NB4 (cell line): ENCODE results near the gene KCNK4.

Experiments
- DNase-seq: peaks from one replicate; pipeline ENCODE4 v3.0.0; 2010; ENCODE audit warnings: low read depth
- H3K4me3 ChIP-seq: one replicate; pipeline ENCODE4 v1.5.1; 2011; ENCODE audit warnings: mild to moderate bottlenecking, low read depth, low read length, moderate library complexity
- CTCF ChIP-seq: IDR thresholded peaks from one replicate; pipeline ENCODE4 v1.5.1; 2012; ENCODE audit warnings: low read depth, low read length
- MAX ChIP-seq: IDR thresholded peaks from 2 replicates; pipeline ENCODE4 v1.6.1; 2011; ENCODE audit warnings: low read depth, low read length
- MYC ChIP-seq: IDR thresholded peaks from 2 replicates; pipeline ENCODE4 v1.6.1; 2011; ENCODE audit warnings: low read depth, low read length
- POLR2A ChIP-seq: IDR thresholded peaks from 2 replicates; pipeline ENCODE4 v1.6.1; 2011; ENCODE audit warnings: mild to moderate bottlenecking; ENCODE audit not compliant: insufficient read length; ENCODE audit errors: extremely low read depth

The KCNK4 gene

GRCh38 chr11:64284048-64284961 lies 6.8 kb upstream of the KCNK4 start, which contains the start of gene BAD:
Gene BAD, minus strand, starts transcription at chr11:64284665. Its CDS starts 297 bp downstream, at chr11:64284368.
- DNase-seq = peak; percentile 94
- H3K4me3 ChIP-seq = peak within 1 kb of the TSS; percentile 72
- peak; percentile 7; the same call in 1 of the 2 replicates for TF ChIP-seq MYC
- no peak for TF ChIP-seq MAX
- TF ChIP-seq POLR2A = peak; percentile 56

- peak within 1 kb of the TSS; percentile 72 for H3K4me3 ChIP-seq
- TF ChIP-seq MAX (no peak), CTCF (no peak), MYC (no peak; the same call in 1 of the 2 replicates), POLR2A (peak; percentile 41)
- peak; percentile 84 for DNase-seq
Observed at GRCh38 chr11:64284962-64285884, 5.9 kb upstream of the KCNK4 start, which contains the start of gene GPR137. Gene GPR137, plus strand, starts transcription at chr11:64285848. Its CDS starts 677 bp downstream, at chr11:64286525.

GRCh38 chr11:64285885-64286800 lies 5.0 kb upstream of the KCNK4 start:
- DNase-seq = peak; percentile 42
- TF ChIP-seq MYC = no peak
- no peak for TF ChIP-seq MAX
- TF ChIP-seq POLR2A = no peak
- TF ChIP-seq CTCF = peak; percentile 15
- peak overlapping the region; percentile 42 for H3K4me3 ChIP-seq

- no peak overlapping the region for H3K4me3 ChIP-seq
- DNase-seq = no peak
- TF ChIP-seq POLR2A (no peak), MYC (no peak), MAX (no peak), CTCF (no peak)
Observed at GRCh38 chr11:64286801-64287159, 4.3 kb upstream of the KCNK4 start.

GRCh38 chr11:64287676-64288352 lies 3.3 kb upstream of the KCNK4 start:
- DNase-seq = no peak
- no peak overlapping the region for H3K4me3 ChIP-seq
- TF ChIP-seq MYC (no peak), CTCF (no peak), POLR2A (no peak)
